Measurements from ENCODE around the gene ERLIN1.

Gene ERLIN1

GRCh38 chr10:100175875-100176274 is 10.0 kb downstream of the ERLIN1 start:
- no peak overlapping the region for H3K27ac ChIP-seq (ENCODE audit: extremely low read depth, low read depth, low read length)
- no peak overlapping the region for H3K4me3 ChIP-seq (ENCODE audit: low read depth, low read length)
- TF ChIP-seq ZNF548 (tag by site-specific recombination; IDR thresholded peaks at IDR 0.05) (no peak), ZNF433 (tag by site-specific recombination; IDR thresholded peaks at IDR 0.05; ENCODE audit: low read depth) (no peak), ZNF645 (tag by site-specific recombination; IDR thresholded peaks at IDR 0.05) (no peak), ZSCAN30 (tag by site-specific recombination; IDR thresholded peaks at IDR 0.05) (no peak), ZNF398 (tag by site-specific recombination; IDR thresholded peaks at IDR 0.05) (no peak), ZNF239 (tag by site-specific recombination; IDR thresholded peaks at IDR 0.05) (no peak), ZNF48 (tag by site-specific recombination; IDR thresholded peaks at IDR 0.05) (no peak), MYNN (tag by site-specific recombination; IDR thresholded peaks at IDR 0.05; ENCODE audit: borderline replicate concordance) (no peak), ZNF175 (tag by site-specific recombination; IDR thresholded peaks at IDR 0.05) (no peak), ZNF514 (tag by site-specific recombination; IDR thresholded peaks at IDR 0.05) (no peak), ZNF148 (tag by site-specific recombination; IDR thresholded peaks at IDR 0.05; ENCODE audit: borderline replicate concordance) (no peak), ZNF311 (tag by site-specific recombination; IDR thresholded peaks at IDR 0.05; ENCODE audit: borderline replicate concordance) (no peak)
- H3K36me3 ChIP-seq (ENCODE audit: control insufficient read depth in 2 of 2, insufficient read depth in 1 of 2, low read length in 2 of 2): peaks cover 55 to 83% of the 10 kb centered on the region in 2 experiments
- POLR2A ChIA-PET: no interaction called here
- CTCF ChIA-PET: no interaction called here
- H3K9me3 ChIP-seq (ENCODE audit: control insufficient read depth, insufficient read depth, low read depth, low read length): no peaks in the 10 kb centered on the region
- H3K4me1 ChIP-seq (ENCODE audit: control insufficient read depth, insufficient read depth, low read length): no peaks in the 10 kb centered on the region

- ChIA-PET CTCF (interaction anchor here (0.6 to 1.3 kb wide), 3 partner anchors 10 to 329 kb away, joined by 3 to 4 read pairs (median 3); no protein-coding TSS in a partner anchor), POLR2A (no interaction called here)
- Histone ChIP-seq H3K4me3 (ENCODE audit: low read depth, low read length) (no peak overlapping the region), H3K4me1 (ENCODE audit: control insufficient read depth, insufficient read depth, low read length) (no peaks in the 10 kb centered on the region), H3K9me3 (ENCODE audit: control insufficient read depth, insufficient read depth, low read depth, low read length) (no peaks in the 10 kb centered on the region), H3K27ac (ENCODE audit: extremely low read depth, low read depth, low read length) (no peak overlapping the region), H3K36me3 (ENCODE audit: control insufficient read depth in 2 of 2, insufficient read depth in 1 of 2, low read length in 2 of 2) (peaks cover 54 to 79% of the 10 kb centered on the region in 2 experiments)
- TF ChIP-seq ZBTB49 (tag by site-specific recombination; IDR thresholded peaks at IDR 0.05; ENCODE audit: low read depth) (no peak), INSM2 (tag by site-specific recombination; IDR thresholded peaks at IDR 0.05) (no peak), ZNF571 (tag by site-specific recombination; IDR thresholded peaks at IDR 0.05) (no peak), ZNF354C (tag by site-specific recombination; IDR thresholded peaks at IDR 0.05; ENCODE audit: borderline replicate concordance, low read depth) (no peak), ZBTB10 (tag by site-specific recombination; IDR thresholded peaks at IDR 0.05) (no peak), ZNF280C (tag by site-specific recombination; IDR thresholded peaks at IDR 0.05) (no peak)
Observed at GRCh38 chr10:100174699-100175677, 10.8 kb downstream of the ERLIN1 start.

Data from HEK293 (cell line).